Gastroesophageal sphincter (tissue), 4 donors: ENCODE results near the gene GRID1. TPM values are rescaled to one million over a fixed set of nuclear protein-coding genes. Genes with fewer than 3 reads are reported as not detected.

Experiments used
- ATAC-seq: fragments of 150-250 bp; one replicate; pipeline ENCODE4 v1.9.1; 2016; ENCODE audit warnings: mild to moderate bottlenecking, moderate library complexity
- H3K27ac ChIP-seq, 4 donors: fragments of 200-600 bp; sonication (generic) in 3 of 4; 1 replicate in 3 of 4; 2 replicates in 1 of 4; pipeline ENCODE4 v1.5.1; 2016 to 2019
- H3K27me3 ChIP-seq: fragments of 200-600 bp; sonication (generic); one replicate; pipeline ENCODE4 v1.5.1; 2019
- H3K36me3 ChIP-seq, 2 donors: fragments of 200-600 bp; sonication (generic); one replicate each; pipeline ENCODE4 v1.5.1; 2019; ENCODE audit warnings: control low read depth in 1 of 2
- H3K4me1 ChIP-seq, 3 donors: fragments of 200-600 bp; sonication (generic); 1 replicate in 2 of 3; 2 replicates in 1 of 3; pipeline ENCODE4 v1.5.1; 2016 to 2019; ENCODE audit warnings: control low read depth in 2 of 3
- H3K4me3 ChIP-seq, 2 donors: fragments of 200-600 bp; sonication (generic); one replicate each; pipeline ENCODE4 v1.5.1; 2019; ENCODE audit warnings: mild to moderate bottlenecking in 1 of 2, moderate library complexity in 1 of 2
- H3K9me3 ChIP-seq, 3 donors: fragments of 200-600 bp; sonication (generic); one replicate each; pipeline ENCODE4 v1.5.1; 2017 to 2019; ENCODE audit warnings: control low read depth in 2 of 3
- CTCF ChIP-seq, 4 experiments: fragments of 200-600 bp in 2 of 4; fragments of 450-650 bp in 2 of 4; sonication (generic) in 1 of 4; IDR thresholded peaks; one replicate each; pipeline ENCODE4 v1.5.1; 2017 to 2019; ENCODE audit warnings: antibody characterized with exemption in 4 of 4, mild to moderate bottlenecking in 2 of 4, moderate library complexity in 2 of 4
- EP300 ChIP-seq: sonication (generic); formaldehyde crosslinking; IDR thresholded peaks from one replicate; pipeline ENCODE4 v1.6.1; 2017; ENCODE audit warnings: antibody characterized with exemption, mild to moderate bottlenecking
- POLR2A ChIP-seq, 2 donors: fragments of 450-650 bp; IDR thresholded peaks; one replicate each; pipeline ENCODE4 v1.6.1; 2017; ENCODE audit warnings: antibody characterized with exemption in 2 of 2, mild to moderate bottlenecking in 2 of 2, moderate library complexity in 1 of 2
- POLR2AphosphoS5 ChIP-seq: sonication (generic); formaldehyde crosslinking; IDR thresholded peaks from one replicate; pipeline ENCODE4 v1.6.1; 2017; ENCODE audit warnings: antibody characterized with exemption
- WGBS, 2 donors: methylation state at CpG; one replicate each; pipeline ENCODE4 v1.1.5; 2018; ENCODE audit warnings: low coverage in 1 of 2; 5-methylcytosine and 5-hydroxymethylcytosine counted together
- total RNA-seq, 4 donors: library from RNA; depleted of rRNA; stranded (reverse); fragments of >200 nt; gene quantifications; one replicate each; pipeline ENCODE4 v1.1.0, GENCODE V29; 2016

GRID1 gene
- total RNA-seq, 4 donors from 2014 or later, result 1.2 to 2.7 (median 1.7) TPM

DNA sequence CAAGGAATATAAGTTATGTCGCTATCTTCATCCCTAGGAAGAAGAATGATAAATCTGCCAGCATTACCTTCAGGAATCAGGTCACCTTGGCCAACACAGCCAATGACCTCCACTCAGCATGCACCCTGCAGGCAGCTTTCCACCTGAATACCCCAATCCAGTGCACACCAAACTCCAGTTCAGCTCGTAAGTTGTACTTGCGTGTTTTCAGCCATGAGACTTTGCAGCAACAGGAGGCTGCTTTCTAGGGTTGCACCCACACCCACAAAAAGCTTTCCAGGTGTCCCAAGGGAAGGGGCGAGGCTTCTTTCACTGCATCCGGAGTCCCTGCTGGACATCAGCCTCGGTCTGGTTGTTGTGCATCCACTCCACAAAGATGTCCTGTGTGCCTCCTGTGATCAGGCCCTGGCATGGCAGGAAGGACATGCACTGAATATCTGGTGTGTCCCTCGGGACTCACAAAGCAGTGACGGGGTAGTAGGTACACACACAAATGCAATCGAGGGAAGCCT lies 282.9 kb downstream of the GRID1 start:
- H3K27me3 ChIP-seq, result peaks cover 10% of the 10 kb centered on the region
- no peaks in the 10 kb centered on the region for H3K36me3 ChIP-seq
- H3K27ac ChIP-seq, result no peak overlapping the region
- TF ChIP-seq CTCF (IDR thresholded peaks at IDR 0.05) (no peak), POLR2AphosphoS5 (no peak), POLR2A (IDR thresholded peaks at IDR 0.05) (no peak), EP300 (no peak)
- H3K9me3 ChIP-seq, result no peaks in the 10 kb centered on the region
- 77 to 86% methylated on average over 1 to 2 of the region's 9 CpGs for WGBS, 2 donors
- no peak for ATAC-seq
- H3K4me3 ChIP-seq, result no peak overlapping the region
- no peaks in the 10 kb centered on the region for H3K4me1 ChIP-seq

- no peak for TF ChIP-seq EP300
- no peak for TF ChIP-seq POLR2A (IDR thresholded peaks at IDR 0.05)
- TF ChIP-seq CTCF (IDR thresholded peaks at IDR 0.05), result no peak
- no peak for TF ChIP-seq POLR2AphosphoS5
- Histone ChIP-seq H3K27me3 (peaks cover 10% of the 10 kb centered on the region), H3K4me1 (no peaks in the 10 kb centered on the region), H3K36me3 (no peaks in the 10 kb centered on the region), H3K27ac (no peak overlapping the region), H3K9me3 (no peaks in the 10 kb centered on the region), H3K4me3 (no peak overlapping the region)
- 68 to 80% methylated on average over 7 to 9 of the region's 12 CpGs for WGBS, 2 donors
- ATAC-seq, result no peak
These were observed 283.4 kb downstream of the GRID1 start for GRCh38 chr10:86083206-86083605.

DNA sequence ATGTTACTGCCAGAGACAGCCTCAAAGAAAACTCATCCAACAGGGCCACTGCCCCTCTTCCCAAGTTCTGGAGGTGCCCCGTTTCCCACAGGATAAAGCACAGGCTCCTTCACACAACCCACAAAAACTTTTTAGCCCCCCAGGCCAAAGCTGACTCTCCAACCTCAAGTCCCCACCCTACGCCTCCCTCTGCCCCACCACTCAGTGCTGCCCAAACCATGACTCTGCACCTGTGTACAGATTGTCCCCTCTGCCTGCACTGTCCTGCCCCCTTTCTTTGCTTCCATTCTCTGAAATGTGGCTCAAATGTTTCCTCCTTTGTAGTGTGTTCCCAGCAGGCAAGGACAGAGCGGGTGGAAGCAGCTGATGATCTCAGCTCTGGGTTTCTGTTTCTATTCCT lies 284.0 kb downstream of the GRID1 start:
- H3K27ac ChIP-seq, result no peak overlapping the region
- peaks cover 10% of the 10 kb centered on the region for H3K27me3 ChIP-seq
- no peaks in the 10 kb centered on the region for H3K9me3 ChIP-seq
- TF ChIP-seq EP300 (no peak), POLR2A (IDR thresholded peaks at IDR 0.05) (no peak), POLR2AphosphoS5 (no peak), CTCF (IDR thresholded peaks at IDR 0.05) (no peak)
- no peaks in the 10 kb centered on the region for H3K4me1 ChIP-seq
- ATAC-seq, result no peak
- no peak overlapping the region for H3K4me3 ChIP-seq
- 82 to 100% methylated on average over 2 to 3 of the region's 3 CpGs for WGBS, 2 donors
- no peaks in the 10 kb centered on the region for H3K36me3 ChIP-seq

GRCh38 chr10:86079088-86079487 lies 287.5 kb downstream of the GRID1 start:
- H3K27ac ChIP-seq, result no peak overlapping the region
- H3K36me3 ChIP-seq, result no peaks in the 10 kb centered on the region
- H3K27me3 ChIP-seq, result no peaks in the 10 kb centered on the region
- 45 to 71% methylated on average over 2 to 3 of the region's 4 CpGs for WGBS, 2 donors
- TF ChIP-seq POLR2A (IDR thresholded peaks at IDR 0.05), result no peak
- no peak overlapping the region for H3K4me3 ChIP-seq
- H3K4me1 ChIP-seq, result no peaks in the 10 kb centered on the region
- ATAC-seq, result no peak
- no peaks in the 10 kb centered on the region for H3K9me3 ChIP-seq

DNA sequence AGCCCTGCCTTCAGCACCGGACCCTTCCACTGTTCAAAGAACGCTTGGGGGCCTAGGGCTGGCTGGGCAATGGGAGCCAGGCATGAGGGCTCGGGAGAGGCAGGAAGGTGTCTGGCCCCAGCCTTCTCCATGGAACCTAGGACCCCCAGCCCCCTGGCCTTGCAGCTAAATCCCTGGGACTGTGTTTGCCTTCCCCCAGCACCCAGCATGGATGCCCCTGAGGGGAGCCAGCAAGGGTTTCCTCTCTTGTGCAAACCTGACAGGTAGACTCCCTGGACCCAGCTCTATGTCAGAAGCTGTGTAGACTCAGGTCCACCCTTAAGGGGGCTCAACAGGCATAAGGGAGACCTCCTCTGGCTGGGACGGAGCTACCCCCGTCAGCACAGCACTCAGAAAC lies 288.0 kb downstream of the GRID1 start:
- H3K27me3 ChIP-seq, result no peaks in the 10 kb centered on the region
- H3K9me3 ChIP-seq, result no peaks in the 10 kb centered on the region
- no peak for TF ChIP-seq POLR2A (IDR thresholded peaks at IDR 0.05)
- TF ChIP-seq CTCF (IDR thresholded peaks at IDR 0.05), result no peak
- no peak for TF ChIP-seq POLR2AphosphoS5
- TF ChIP-seq EP300, result no peak
- no peak for ATAC-seq
- no peaks in the 10 kb centered on the region for H3K36me3 ChIP-seq
- no peak overlapping the region for H3K4me3 ChIP-seq
- H3K4me1 ChIP-seq, result no peaks in the 10 kb centered on the region
- WGBS, 2 donors, result 70% methylated on average over 2 of the region's 5 CpGs; no CpG with 5 or more reads in 1 of the 2 donors
- no peak overlapping the region for H3K27ac ChIP-seq
